ENCODE results near the gene NCOA7. TPM values are rescaled to one million over a fixed set of nuclear protein-coding genes. Genes with fewer than 3 reads are reported as not detected.

NCOA7 gene
- total RNA-seq, 1 experiment from 2014 or later: 37.3 TPM

- BruUV-seq (replicated peaks): no TSS peak
- Histone ChIP-seq H3K27me3 (ENCODE audit: control insufficient read depth, insufficient read depth, low read length) (no peaks in the 10 kb centered on the region), H3K4me3 (ENCODE audit: low read depth in 2 of 2, low read length in 2 of 2) (no peak overlapping the region), H3K36me3 (ENCODE audit: control insufficient read depth, insufficient read depth, low read length) (no peaks in the 10 kb centered on the region), H3K27ac (ENCODE audit: low read length) (no peak overlapping the region), H3K4me1 (ENCODE audit: control insufficient read depth, insufficient read depth, low read length) (peaks cover 21% of the 10 kb centered on the region), H3K9me3 (ENCODE audit: control insufficient read depth, insufficient read depth, low read depth, low read length) (no peaks in the 10 kb centered on the region)
- in situ Hi-C loops (cut with HindIII; ENCODE audit: low pct_unique_long_range_greater_than_20kb, low sequenced_read_pairs): no loop called here
- POLR2A ChIA-PET: no interaction called here
- ATAC-seq (no peak), DNase-seq (ENCODE audit: low read depth, low spot score) (no peak)
- no peak for TF ChIP-seq REST (IDR thresholded peaks at IDR 0.05; ENCODE audit: insufficient read depth in 1 of 2, low read depth in 2 of 2, low read length in 1 of 2)
- no peak for TF ChIP-seq SIN3A (IDR thresholded peaks at IDR 0.05; ENCODE audit: borderline replicate concordance, insufficient read depth, low read depth, low read length)
- TF ChIP-seq CTCF (IDR thresholded peaks at IDR 0.05): no peak
- no peak for TF ChIP-seq POLR2AphosphoS5 (IDR thresholded peaks at IDR 0.05; ENCODE audit: low read depth, low read length)
- TF ChIP-seq TCF7L2 (IDR thresholded peaks at IDR 0.05; ENCODE audit: low read depth, low read length): no peak
- CTCF ChIA-PET: no interaction called here
- intact Hi-C loops (cut with micrococcal nuclease; ENCODE audit: unreplicated experiment): no loop called here
Observed at GRCh38 chr6:125814481-125814880, 23.7 kb downstream of the NCOA7 start.

GRCh38 chr6:125815080-125815910, 24.5 kb downstream of the NCOA7 start:
- no peaks in the 10 kb centered on the region for H3K36me3 ChIP-seq (ENCODE audit: control insufficient read depth, insufficient read depth, low read length)
- DNase-seq (ENCODE audit: low read depth, low spot score) (no peak), ATAC-seq (no peak)
- no peaks in the 10 kb centered on the region for H3K9me3 ChIP-seq (ENCODE audit: control insufficient read depth, insufficient read depth, low read depth, low read length)
- H3K27ac ChIP-seq (ENCODE audit: low read length): no peak overlapping the region
- no TSS peak for BruUV-seq (replicated peaks)
- ChIA-PET POLR2A (no interaction called here), CTCF (interaction anchor here (0.8 kb wide), 1 partner anchor 13 kb away, joined by 4 read pairs; no protein-coding TSS in a partner anchor)
- H3K4me1 ChIP-seq (ENCODE audit: control insufficient read depth, insufficient read depth, low read length): peaks cover 29% of the 10 kb centered on the region
- H3K27me3 ChIP-seq (ENCODE audit: control insufficient read depth, insufficient read depth, low read length): no peaks in the 10 kb centered on the region
- in situ Hi-C loops (cut with HindIII; ENCODE audit: low pct_unique_long_range_greater_than_20kb, low sequenced_read_pairs): no loop called here
- intact Hi-C loops (cut with micrococcal nuclease; ENCODE audit: unreplicated experiment): no loop called here
- TF ChIP-seq POLR2AphosphoS5 (IDR thresholded peaks at IDR 0.05; ENCODE audit: low read depth, low read length): no peak
- TF ChIP-seq TCF7L2 (IDR thresholded peaks at IDR 0.05; ENCODE audit: low read depth, low read length): no peak
- TF ChIP-seq REST (IDR thresholded peaks at IDR 0.05; ENCODE audit: insufficient read depth in 1 of 2, low read depth in 2 of 2, low read length in 1 of 2): no peak
- no peak for TF ChIP-seq SIN3A (IDR thresholded peaks at IDR 0.05; ENCODE audit: borderline replicate concordance, insufficient read depth, low read depth, low read length)
- TF ChIP-seq CTCF (IDR thresholded peaks at IDR 0.05): no peak
- no peak overlapping the region for H3K4me3 ChIP-seq (ENCODE audit: low read depth in 2 of 2, low read length in 2 of 2)

Data from Panc1 (cell line).